Measurements from ENCODE around the gene COL13A1.

Gene COL13A1

DNA sequence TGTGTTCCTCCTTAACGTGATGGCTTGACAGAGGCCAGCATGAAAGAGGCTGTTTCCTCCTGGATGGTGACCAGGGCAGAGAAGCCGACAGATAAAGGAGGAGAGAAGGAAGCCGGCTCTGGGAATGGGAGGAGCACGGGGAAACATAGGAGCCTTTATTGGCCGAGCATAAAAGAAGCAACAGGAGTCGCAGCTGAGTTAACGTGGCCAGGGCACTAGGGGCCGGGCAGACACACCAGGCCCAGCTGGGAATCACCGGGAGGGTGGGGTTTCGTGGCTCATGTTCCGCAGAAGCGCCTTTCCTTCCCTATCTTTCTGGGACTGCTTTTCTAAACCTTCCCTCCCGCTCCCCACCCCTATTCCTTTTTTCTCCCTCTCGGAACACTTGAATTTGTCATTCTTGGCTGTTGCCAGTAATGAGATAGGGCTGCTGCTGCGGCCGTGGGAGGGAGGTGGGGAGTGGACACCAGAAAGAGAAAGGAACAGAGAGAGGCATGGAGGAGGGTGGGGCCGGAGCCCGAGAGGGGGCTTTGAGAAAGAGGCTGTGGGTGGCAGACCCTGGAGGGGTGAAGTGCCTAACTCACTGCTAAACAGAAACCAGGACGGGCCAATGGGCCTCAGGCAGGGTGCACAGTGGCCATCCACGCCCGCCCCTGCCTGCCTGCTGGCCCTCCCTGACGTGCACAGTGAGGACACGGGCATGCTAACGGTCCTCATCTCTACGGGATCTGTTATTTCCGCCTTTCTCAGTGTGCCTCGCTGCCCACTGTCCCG is 65.2 kb downstream of the COL13A1 start:
- no peak for DNase-seq (ENCODE audit: low read depth)

DNA sequence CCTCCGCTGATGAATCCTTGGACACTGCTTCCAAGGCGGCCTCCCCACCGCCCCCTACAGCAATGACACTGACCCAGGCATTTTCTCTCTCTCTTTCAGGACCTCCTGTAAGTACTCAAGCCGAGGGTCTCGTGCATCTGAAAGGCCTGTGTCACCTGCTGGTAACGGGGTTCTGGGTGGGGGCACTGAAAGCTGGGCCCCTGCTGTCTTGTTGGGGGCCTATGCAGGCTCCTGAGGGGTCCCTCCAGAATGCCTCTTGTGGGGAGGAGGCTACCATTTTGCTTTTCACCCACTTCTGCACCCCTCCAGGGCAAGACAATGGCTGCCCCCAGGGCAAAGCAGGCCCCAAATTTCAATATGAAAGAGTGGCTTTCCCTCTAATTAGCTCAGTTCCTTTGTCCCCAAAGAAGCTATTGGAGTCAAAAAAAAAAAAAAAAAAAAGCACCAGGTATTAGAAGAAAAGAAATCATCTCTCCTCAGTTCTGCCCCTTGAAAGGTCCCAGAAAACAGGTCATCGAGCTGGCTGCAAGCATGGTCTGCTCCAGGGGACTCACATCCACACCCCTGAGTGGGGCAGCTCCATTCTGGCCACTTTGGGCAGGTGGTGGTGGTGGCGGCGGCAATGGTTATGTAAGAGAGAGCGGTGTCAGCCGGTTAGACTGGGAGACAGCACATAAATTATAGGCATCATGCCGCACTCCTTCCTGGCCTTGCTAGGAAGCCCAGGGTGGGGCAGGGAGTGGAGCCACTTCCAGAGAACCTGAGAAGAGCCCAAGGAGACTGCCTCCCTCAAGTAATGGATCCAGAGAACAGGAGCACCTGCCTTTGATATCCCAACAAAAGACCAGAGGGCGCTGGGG is 66.2 kb downstream of the COL13A1 start:
- no peak for DNase-seq (ENCODE audit: low read depth)

- no peak for DNase-seq (ENCODE audit: low read depth)
Observed at GRCh38 chr10:69868821-69869220, 67.1 kb downstream of the COL13A1 start.

DNA sequence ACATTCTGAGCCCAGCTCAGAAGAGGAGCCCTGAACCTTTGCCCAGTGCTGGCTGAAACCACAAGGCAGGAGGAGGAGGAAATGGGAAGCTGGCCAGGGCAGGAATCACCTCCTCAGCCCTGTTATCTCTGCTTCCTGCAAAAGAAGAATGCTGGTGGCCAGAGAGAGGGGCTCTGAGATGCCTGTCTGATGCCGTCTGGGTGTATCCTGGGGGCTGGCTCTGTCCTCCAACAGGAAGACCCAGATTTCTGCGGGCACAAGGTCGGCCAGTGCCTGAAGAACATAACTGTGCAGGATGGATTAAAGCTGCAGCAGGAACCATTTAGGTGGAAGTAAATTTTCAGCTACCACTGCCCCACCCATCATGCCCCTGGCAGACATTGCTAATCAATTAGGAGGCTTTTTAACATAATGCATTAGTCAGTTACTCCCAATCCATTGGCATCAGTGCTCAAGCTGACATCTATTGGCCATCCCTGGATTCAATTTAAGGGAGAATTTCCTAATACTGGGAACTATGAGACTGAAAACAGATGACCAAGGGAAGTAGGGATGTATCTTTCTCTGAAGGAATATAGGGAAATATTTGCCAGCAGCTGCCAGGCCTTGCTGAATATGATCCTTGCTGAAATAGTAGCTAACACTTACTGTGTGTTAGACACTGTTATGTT is 67.7 kb downstream of the COL13A1 start:
- DNase-seq (ENCODE audit: low read depth): no peak

DNA sequence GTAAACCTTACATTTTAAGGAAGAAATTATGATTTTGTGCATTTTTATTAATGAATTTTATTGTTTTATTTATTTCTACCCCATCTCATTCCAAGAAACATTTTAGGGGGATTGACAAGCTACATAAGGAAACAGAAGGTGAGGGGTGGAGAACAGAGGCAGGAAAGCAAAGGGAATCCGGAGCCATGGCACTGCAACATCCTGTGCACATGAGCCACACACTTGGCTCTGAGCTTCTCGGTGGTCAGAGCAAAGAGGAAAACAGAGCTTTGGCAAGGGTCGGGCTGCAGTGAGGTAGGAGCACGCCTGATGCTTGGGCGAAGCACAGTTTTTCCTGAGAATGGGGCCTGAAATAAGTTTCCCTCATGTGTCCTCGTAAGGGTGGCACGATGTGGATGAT is 68.9 kb downstream of the COL13A1 start:
- DNase-seq (ENCODE audit: low read depth): no peak

GRCh38 chr10:69871074-69871473 is 69.4 kb downstream of the COL13A1 start:
- no peak for DNase-seq (ENCODE audit: low read depth)

DNA sequence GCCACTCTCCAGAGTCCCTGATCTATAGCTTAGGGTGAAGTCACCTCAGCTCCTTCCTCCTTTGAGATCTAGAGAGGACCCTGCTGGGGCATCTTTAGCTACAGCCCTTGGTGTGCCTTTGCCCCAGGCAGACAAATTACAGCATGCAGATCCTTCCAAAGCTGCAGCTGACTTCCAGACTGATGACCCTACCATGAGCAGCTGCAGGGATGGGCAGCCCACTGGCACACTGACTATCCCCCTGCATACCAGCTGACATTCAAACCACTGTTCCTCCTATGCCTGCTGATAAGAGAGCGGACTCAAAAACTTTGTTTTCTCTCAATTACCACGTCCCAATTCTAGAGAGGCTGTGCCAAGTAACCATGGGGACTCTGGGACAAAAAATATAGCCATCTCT is 70.6 kb downstream of the COL13A1 start:
- no peak for DNase-seq (ENCODE audit: low read depth)

DNA sequence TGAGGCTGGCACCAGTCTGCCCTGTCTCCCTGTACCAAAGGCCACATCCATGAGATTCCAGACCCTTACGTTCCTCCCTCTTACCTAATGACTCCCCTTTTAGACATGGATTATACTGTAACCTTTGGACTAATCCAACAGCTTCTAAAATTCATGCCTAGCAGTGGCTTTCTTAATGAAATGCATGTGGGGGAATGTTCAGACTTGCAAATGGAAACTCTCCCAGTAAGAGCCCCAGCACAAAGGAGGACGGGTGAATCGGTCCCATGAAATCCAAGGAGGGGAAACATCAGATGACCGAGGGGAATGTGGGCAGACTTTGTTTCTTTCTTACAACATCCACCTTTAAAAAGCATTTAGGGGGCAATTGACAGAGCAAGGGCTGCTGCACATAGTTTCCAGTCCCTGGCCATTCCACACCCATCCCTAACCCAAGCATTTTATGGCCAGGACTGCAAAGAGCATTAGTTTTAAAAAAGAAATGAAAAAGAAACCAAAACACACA is 71.5 kb downstream of the COL13A1 start:
- DNase-seq (ENCODE audit: low read depth): no peak

DNA sequence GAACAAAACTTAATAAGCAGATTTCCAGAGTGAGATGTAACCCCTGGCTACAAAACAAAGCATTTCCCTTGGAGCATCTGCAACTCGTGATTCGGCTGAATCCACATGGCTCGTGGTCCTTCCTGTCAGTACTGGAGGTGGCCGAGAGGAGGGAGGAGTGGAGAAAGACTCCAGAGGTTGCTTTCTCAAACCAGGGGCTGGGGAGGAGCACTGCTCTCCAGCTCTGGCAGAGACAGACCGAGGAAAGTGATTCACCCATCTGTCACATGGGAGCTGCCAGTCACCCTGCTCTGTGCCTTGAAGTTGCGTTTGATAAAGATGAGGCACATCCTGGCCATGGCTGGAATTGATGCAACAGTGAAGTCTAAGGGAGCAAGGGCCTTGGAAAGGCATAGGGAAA is 72.7 kb downstream of the COL13A1 start:
- no peak for DNase-seq (ENCODE audit: low read depth)

DNA sequence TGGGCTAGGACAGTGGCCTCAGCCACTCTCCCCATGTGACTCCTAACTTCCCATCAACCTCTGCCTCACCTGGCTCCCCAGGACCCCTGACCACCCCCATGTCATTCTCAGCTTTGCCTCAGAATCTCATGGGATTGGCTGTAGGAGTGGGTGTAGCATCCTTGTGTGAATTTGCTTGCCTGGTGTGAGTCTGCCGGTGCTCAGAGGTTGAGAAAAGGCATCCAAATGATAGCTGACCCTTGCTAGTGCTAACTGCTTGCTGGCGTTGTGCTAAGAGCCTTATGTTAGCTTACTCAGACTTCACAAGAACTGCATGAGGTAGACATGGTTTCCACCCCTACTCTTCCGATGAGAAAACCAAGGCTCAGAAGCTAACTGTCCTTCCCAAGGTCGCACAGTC is 74.2 kb downstream of the COL13A1 start:
- no peak for DNase-seq (ENCODE audit: low read depth)

GRCh38 chr10:69876286-69876685 is 74.6 kb downstream of the COL13A1 start:
- DNase-seq (ENCODE audit: low read depth): no peak

- no peak for DNase-seq (ENCODE audit: low read depth)
Observed at GRCh38 chr10:69876931-69877330, 75.2 kb downstream of the COL13A1 start.

GRCh38 chr10:69878038-69878437 is 76.3 kb downstream of the COL13A1 start:
- no peak for DNase-seq (ENCODE audit: low read depth)

DNA sequence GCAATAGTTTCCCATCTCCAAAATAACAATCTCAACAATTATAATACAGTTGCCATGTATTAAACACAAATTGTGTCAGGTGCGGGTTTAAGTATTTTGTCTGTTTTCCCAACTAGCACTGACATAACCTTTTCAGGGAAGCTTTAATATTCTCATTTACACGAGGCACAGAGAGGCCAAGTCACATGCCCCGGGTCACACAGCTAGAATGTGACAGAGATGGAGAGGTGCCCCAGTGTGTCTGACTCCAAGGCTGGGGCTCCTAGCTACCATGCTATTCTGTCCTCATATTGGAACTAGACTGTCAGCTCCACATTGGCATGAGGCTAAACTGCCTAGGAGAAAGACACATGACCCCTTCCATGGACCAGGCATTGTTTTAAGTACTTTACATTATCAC is 77.2 kb downstream of the COL13A1 start:
- no peak for DNase-seq (ENCODE audit: low read depth)

DNA sequence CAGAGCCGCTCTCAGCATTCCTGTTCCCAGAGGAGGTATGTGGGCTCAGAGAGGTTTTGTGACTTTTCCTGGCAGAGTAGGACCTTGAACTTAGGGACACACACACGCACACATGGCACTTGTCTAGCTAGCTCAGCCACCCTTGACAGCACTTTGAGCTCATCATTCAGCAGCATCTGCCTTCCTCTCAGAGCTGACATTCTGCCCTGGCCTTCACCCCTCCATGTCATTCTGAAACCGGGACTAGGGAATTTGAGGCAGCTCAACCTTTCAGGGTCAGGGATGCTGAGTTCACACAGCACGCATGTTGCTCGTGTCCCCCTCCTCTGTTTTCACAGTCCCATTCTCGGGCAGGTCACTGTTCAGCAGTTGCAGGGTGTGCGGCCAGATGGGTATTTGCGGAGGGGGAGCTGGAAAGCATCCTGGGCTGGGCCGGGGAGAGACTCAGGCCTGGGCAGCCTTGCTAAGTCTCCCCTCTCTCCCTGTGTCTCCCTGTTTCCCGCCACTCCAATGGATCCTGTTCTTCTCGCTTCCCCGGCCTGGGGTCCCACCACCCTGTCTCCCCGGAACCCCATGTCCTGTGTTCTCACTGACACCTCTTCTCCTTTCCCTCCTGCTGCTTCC is 78.0 kb downstream of the COL13A1 start:
- no peak for DNase-seq (ENCODE audit: low read depth)

DNA sequence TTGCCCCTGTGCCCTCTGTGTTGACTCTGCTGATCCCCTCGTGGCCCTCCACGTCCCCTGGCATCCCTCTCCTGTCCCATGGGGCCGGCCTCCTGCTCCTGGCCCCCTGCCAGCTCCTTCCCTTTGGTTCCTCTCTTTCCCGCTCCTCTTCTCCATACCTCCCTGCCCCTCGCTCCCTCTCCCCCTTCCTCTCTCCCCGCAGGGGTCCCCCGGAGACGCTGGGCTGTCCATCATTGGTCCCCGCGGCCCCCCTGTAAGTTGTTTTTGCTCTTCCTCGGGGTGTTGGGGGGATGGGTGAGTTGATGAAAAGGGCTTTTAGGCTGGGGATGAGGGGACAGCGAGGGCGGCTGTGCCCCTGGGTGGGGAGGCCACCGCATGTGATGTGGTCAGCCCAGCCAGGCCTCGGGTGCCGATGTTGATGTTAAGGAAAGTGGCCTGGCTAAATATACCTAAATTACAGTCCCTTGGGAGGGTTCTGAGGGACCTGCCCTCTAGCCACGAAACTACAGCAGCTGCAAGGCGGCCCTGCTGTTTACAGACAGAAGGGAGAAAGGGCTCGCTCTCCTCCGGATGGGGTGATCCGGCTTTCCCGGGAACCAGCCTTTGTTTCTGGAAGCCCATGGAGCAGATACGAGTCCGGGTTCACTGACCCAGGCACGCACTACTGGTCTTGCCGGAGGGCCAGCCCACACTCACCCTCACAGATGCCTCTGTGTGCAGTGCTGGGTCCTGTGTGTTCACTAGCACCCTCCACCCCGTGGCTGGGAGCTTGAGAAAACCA is 78.8 kb downstream of the COL13A1 start:
- DNase-seq (ENCODE audit: low read depth): no peak

DNA sequence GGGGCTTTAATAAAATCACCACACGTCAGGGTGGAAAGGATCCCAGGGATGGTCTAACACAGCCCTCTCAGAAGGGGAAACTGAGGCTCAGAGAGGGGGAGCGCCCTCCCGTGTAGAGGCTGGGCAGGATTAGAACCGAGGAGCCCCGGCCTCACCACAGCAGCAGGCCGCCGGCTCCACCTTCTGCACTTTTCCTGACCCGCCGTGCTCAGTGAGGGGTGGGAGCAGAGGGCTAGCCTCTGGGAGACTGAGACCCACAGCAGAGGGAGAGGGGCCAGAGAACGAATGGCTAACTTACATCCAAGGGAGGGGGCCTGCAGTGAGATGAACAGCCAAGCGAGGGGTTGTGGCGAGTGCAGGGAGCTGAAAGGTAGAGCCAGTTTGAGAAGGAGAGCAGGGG is 79.5 kb downstream of the COL13A1 start:
- DNase-seq (ENCODE audit: low read depth): no peak

GRCh38 chr10:69883310-69884023 is 81.8 kb downstream of the COL13A1 start:
- DNase-seq (ENCODE audit: low read depth): no peak

DNA sequence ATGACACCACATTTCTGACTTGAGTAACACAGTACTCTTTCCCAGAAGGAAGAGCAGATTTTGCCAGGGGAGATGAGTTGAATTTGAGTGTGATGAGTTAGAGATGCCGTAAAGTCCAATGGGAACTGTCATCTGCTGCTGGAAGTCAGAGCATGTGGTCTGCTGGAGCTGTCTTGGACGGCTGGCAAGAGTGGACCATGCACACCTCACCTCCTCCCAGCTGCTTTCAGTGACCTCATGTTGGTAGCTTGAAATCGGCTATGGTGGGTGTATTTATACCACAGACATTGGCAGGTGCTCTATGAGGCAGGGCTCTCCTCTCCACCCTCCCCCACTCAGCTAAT is 82.3 kb downstream of the COL13A1 start:
- DNase-seq (ENCODE audit: low read depth): no peak

DNA sequence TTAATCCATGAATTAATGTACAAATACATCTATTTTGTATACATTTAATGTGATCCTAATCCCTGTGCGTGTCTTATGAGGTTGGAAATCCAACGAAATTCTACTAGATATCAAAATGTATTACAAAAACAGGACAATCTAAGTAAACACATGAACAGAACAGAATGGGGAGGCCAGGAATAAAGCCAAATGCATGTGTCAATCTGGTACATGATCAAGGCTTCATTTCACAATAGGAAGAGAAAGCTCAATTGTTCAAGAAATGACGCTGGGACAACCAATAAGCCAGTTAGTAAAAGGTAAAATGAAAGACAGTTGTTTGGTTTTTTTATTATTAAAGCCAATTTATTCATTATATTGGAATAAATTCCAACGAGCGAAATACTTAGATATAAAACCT is 83.0 kb downstream of the COL13A1 start:
- DNase-seq (ENCODE audit: low read depth): no peak

All from activated gamma-delta T cell treated with anti-CD3 and anti-CD28 coated beads, Interleukin-2, amount 50 U/mL, for 16 hours (primary cell).